ENCODE measurements around the gene KRT82.

KRT82 gene

GRCh38 chr12:52383331-52383730, 22.8 kb downstream of the KRT82 start:
- DNase-seq (ENCODE audit: low spot score): no peak

GRCh38 chr12:52382854-52383253, 23.3 kb downstream of the KRT82 start:
- DNase-seq (ENCODE audit: low spot score): no peak

- no peak for DNase-seq (ENCODE audit: low spot score)
Measured at GRCh38 chr12:52381206-52381605, 24.9 kb downstream of the KRT82 start.

- peak; percentile 45 for DNase-seq (ENCODE audit: low spot score)
Measured at GRCh38 chr12:52380271-52380694, 25.9 kb downstream of the KRT82 start.

- no peak for DNase-seq (ENCODE audit: low spot score)
Measured at GRCh38 chr12:52379536-52379935, 26.6 kb downstream of the KRT82 start.

- no peak for DNase-seq (ENCODE audit: low spot score)
Measured at GRCh38 chr12:52378091-52378490, 28.0 kb downstream of the KRT82 start.

- no peak for DNase-seq (ENCODE audit: low spot score)
Measured at GRCh38 chr12:52377266-52377665, 28.9 kb downstream of the KRT82 start.

- DNase-seq (ENCODE audit: low spot score): peak; percentile 81
Measured at GRCh38 chr12:52372216-52373154, 33.6 kb downstream of the KRT82 start.

GRCh38 chr12:52371716-52372115, 34.4 kb downstream of the KRT82 start:
- no peak for DNase-seq (ENCODE audit: low spot score)

- DNase-seq (ENCODE audit: low spot score): peak; percentile 78
Measured at GRCh38 chr12:52370926-52371608, 35.1 kb downstream of the KRT82 start.

GRCh38 chr12:52369809-52370208, 36.3 kb downstream of the KRT82 start:
- no peak for DNase-seq (ENCODE audit: low spot score)

- DNase-seq (ENCODE audit: low spot score): no peak
Measured at GRCh38 chr12:52369211-52369610, 36.9 kb downstream of the KRT82 start.

GRCh38 chr12:52368508-52368907, 37.6 kb downstream of the KRT82 start:
- no peak for DNase-seq (ENCODE audit: low spot score)

GRCh38 chr12:52367876-52368275, 38.3 kb downstream of the KRT82 start:
- DNase-seq (ENCODE audit: low spot score): no peak

- DNase-seq (ENCODE audit: low spot score): no peak
Measured at GRCh38 chr12:52366738-52367485, 39.2 kb downstream of the KRT82 start, which contains the start of gene KRT85. Gene KRT85, minus strand, starts transcription at chr12:52367481. Its CDS starts 76 bp downstream, at chr12:52367405.

GRCh38 chr12:52364901-52365489, 41.1 kb downstream of the KRT82 start:
- DNase-seq (ENCODE audit: low spot score): no peak

GRCh38 chr12:52364061-52364460, 42.1 kb downstream of the KRT82 start:
- DNase-seq (ENCODE audit: low spot score): no peak

- DNase-seq (ENCODE audit: low spot score): no peak
Measured at GRCh38 chr12:52363111-52363679, 42.9 kb downstream of the KRT82 start.

- DNase-seq (ENCODE audit: low spot score): no peak
Measured at GRCh38 chr12:52362118-52362726, 43.9 kb downstream of the KRT82 start.

GRCh38 chr12:52361553-52361952, 44.6 kb downstream of the KRT82 start:
- no peak for DNase-seq (ENCODE audit: low spot score)

GRCh38 chr12:52360663-52361271, 45.4 kb downstream of the KRT82 start:
- no peak for DNase-seq (ENCODE audit: low spot score)

Data from globus pallidus (tissue), 1 donor.